ENCODE results near the gene A1CF.

The A1CF gene

DNA sequence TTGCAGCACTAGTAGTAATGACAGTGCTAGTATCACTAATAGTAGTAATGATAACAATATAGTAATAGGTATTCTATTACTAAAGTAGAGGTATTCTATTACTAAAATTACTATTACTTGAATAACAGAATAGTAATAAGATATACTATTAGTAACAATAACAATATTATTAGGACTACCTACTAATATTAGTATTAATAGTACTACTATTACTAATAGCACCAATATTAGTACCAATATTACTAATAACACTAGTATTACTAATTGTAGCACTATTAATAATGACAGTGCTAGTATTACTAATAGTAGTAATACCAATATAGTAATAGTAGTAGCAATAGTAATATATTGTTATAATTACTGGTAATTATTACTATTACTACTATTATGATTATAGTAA lies 24.1 kb downstream of the A1CF start:
- H3K4me1 ChIP-seq (ENCODE audit: insufficient read depth, insufficient read length): no peaks in the 10 kb centered on the region
- H3K9ac ChIP-seq (ENCODE audit: insufficient read length, low read depth): no peak overlapping the region
- no peak overlapping the region for H3K4me3 ChIP-seq (ENCODE audit: insufficient read length, low read depth)
- H3K36me3 ChIP-seq (ENCODE audit: insufficient read depth, insufficient read length, low read length): no peaks in the 10 kb centered on the region
- no peaks in the 10 kb centered on the region for H3K27me3 ChIP-seq (ENCODE audit: insufficient read depth, insufficient read length)
- no peaks in the 10 kb centered on the region for H3K9me3 ChIP-seq (ENCODE audit: insufficient read depth, low read length)
- DNase-seq (ENCODE audit: low read depth, low spot score): no peak
- TF ChIP-seq SUZ12 (IDR thresholded peaks at IDR 0.05; ENCODE audit: extremely low read depth, insufficient read depth, insufficient read length): no peak
- TF ChIP-seq ZNF274 (IDR thresholded peaks at IDR 0.05; ENCODE audit: low read depth, low read length): no peak
- TF ChIP-seq YY1 (IDR thresholded peaks at IDR 0.05; ENCODE audit: insufficient read depth, insufficient read length): no peak

DNA sequence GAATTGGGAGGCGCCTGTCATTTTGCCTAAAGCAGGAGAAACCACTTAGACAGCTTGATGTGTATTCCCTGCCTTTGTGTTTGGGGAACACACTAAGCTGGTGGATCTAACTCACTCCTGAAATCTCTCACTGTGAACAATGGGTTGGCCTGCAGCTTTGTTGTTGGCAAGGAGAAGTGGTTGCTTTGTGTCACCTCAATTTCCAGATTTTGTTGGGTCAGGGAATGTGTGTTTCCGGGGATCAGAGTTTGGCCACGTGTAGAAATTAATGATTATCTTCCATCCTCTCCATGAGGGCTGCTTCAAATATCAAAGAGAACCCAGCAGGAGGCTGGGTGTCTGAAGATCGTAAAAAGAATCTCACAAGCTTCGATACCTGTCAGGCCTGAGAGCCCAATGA lies 27.8 kb downstream of the A1CF start:
- H3K4me3 ChIP-seq (ENCODE audit: insufficient read length, low read depth): no peak overlapping the region
- H3K9me3 ChIP-seq (ENCODE audit: insufficient read depth, low read length): no peaks in the 10 kb centered on the region
- no peaks in the 10 kb centered on the region for H3K4me1 ChIP-seq (ENCODE audit: insufficient read depth, insufficient read length)
- H3K36me3 ChIP-seq (ENCODE audit: insufficient read depth, insufficient read length, low read length): no peaks in the 10 kb centered on the region
- no peak overlapping the region for H3K9ac ChIP-seq (ENCODE audit: insufficient read length, low read depth)
- TF ChIP-seq SUZ12 (IDR thresholded peaks at IDR 0.05; ENCODE audit: extremely low read depth, insufficient read depth, insufficient read length) (no peak), ZNF274 (IDR thresholded peaks at IDR 0.05; ENCODE audit: low read depth, low read length) (no peak), YY1 (IDR thresholded peaks at IDR 0.05; ENCODE audit: insufficient read depth, insufficient read length) (no peak)
- DNase-seq (ENCODE audit: low read depth, low spot score): peak; percentile 5
- no peaks in the 10 kb centered on the region for H3K27me3 ChIP-seq (ENCODE audit: insufficient read depth, insufficient read length)

DNA sequence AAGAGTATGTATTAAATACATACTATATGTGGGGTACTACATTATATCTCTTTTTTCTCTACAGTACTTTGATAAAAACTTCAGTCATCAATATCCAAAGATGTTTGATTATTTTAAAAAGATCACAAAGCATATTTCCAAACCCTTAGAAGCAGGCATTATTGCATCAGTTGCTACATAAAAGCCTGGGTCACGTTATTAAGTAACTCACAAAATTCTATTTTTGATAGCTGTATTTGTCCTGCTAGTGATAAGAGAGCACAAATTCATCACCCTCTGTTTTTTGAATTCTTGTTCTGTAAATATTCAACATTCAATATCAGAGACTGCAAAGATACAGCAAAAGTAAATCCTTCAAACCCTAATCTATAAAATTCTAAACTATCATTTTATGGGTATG lies 30.0 kb downstream of the A1CF start:
- no peaks in the 10 kb centered on the region for H3K36me3 ChIP-seq (ENCODE audit: insufficient read depth, insufficient read length, low read length)
- H3K9me3 ChIP-seq (ENCODE audit: insufficient read depth, low read length): no peaks in the 10 kb centered on the region
- no peak for DNase-seq (ENCODE audit: low read depth, low spot score)
- no peaks in the 10 kb centered on the region for H3K27me3 ChIP-seq (ENCODE audit: insufficient read depth, insufficient read length)
- TF ChIP-seq ZNF274 (IDR thresholded peaks at IDR 0.05; ENCODE audit: low read depth, low read length) (no peak), YY1 (IDR thresholded peaks at IDR 0.05; ENCODE audit: insufficient read depth, insufficient read length) (no peak), SUZ12 (IDR thresholded peaks at IDR 0.05; ENCODE audit: extremely low read depth, insufficient read depth, insufficient read length) (no peak)
- no peaks in the 10 kb centered on the region for H3K4me1 ChIP-seq (ENCODE audit: insufficient read depth, insufficient read length)
- no peak overlapping the region for H3K9ac ChIP-seq (ENCODE audit: insufficient read length, low read depth)
- no peak overlapping the region for H3K4me3 ChIP-seq (ENCODE audit: insufficient read length, low read depth)

DNA sequence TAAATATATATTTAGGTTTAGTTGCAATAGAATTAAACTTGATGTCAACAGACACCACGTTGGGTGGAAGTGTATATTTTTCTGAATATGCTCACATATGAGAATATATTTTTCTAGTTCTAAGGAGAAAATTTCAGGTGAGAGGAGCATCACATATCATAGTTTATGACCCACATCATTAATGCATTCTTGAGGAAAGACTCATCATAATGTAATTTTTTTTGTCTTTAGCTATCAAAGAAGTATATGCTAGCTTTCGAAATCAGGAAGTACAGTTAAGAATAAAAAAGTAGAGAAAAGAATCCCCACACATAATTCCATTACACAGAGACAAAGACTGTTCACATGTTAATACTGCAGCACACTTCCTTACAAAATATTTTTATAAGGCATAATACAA lies 30.4 kb downstream of the A1CF start:
- H3K4me1 ChIP-seq (ENCODE audit: insufficient read depth, insufficient read length): no peaks in the 10 kb centered on the region
- no peaks in the 10 kb centered on the region for H3K27me3 ChIP-seq (ENCODE audit: insufficient read depth, insufficient read length)
- no peaks in the 10 kb centered on the region for H3K9me3 ChIP-seq (ENCODE audit: insufficient read depth, low read length)
- no peak for TF ChIP-seq SUZ12 (IDR thresholded peaks at IDR 0.05; ENCODE audit: extremely low read depth, insufficient read depth, insufficient read length)
- TF ChIP-seq ZNF274 (IDR thresholded peaks at IDR 0.05; ENCODE audit: low read depth, low read length): no peak
- no peak for TF ChIP-seq YY1 (IDR thresholded peaks at IDR 0.05; ENCODE audit: insufficient read depth, insufficient read length)
- H3K36me3 ChIP-seq (ENCODE audit: insufficient read depth, insufficient read length, low read length): no peaks in the 10 kb centered on the region
- no peak overlapping the region for H3K4me3 ChIP-seq (ENCODE audit: insufficient read length, low read depth)
- no peak overlapping the region for H3K9ac ChIP-seq (ENCODE audit: insufficient read length, low read depth)
- DNase-seq (ENCODE audit: low read depth, low spot score): no peak

DNA sequence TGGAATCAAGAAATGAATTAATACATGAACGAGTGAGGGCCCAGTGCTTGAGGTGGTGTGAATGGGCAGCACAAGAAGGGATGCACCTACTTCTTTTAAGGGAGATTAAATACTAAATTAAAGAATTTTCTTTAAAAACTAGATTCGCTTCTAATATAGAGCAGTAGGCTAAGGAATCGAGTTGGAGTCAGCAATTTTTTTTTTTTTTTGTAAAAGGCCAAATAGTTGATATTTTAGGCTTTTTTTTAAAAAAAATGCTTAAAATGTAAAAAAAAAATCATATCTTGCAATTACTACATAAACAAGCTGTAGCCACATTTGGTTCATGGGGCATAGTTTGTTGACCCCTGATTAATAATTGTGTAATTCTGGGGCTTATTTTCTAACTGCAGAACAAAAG lies 31.9 kb downstream of the A1CF start:
- Histone ChIP-seq H3K9me3 (ENCODE audit: insufficient read depth, low read length) (no peaks in the 10 kb centered on the region), H3K9ac (ENCODE audit: insufficient read length, low read depth) (no peak overlapping the region), H3K27me3 (ENCODE audit: insufficient read depth, insufficient read length) (no peaks in the 10 kb centered on the region), H3K4me3 (ENCODE audit: insufficient read length, low read depth) (no peak overlapping the region), H3K4me1 (ENCODE audit: insufficient read depth, insufficient read length) (no peaks in the 10 kb centered on the region), H3K36me3 (ENCODE audit: insufficient read depth, insufficient read length, low read length) (no peaks in the 10 kb centered on the region)
- DNase-seq (ENCODE audit: low read depth, low spot score): no peak
- no peak for TF ChIP-seq ZNF274 (IDR thresholded peaks at IDR 0.05; ENCODE audit: low read depth, low read length)
- no peak for TF ChIP-seq YY1 (IDR thresholded peaks at IDR 0.05; ENCODE audit: insufficient read depth, insufficient read length)
- TF ChIP-seq SUZ12 (IDR thresholded peaks at IDR 0.05; ENCODE audit: extremely low read depth, insufficient read depth, insufficient read length): no peak

DNA sequence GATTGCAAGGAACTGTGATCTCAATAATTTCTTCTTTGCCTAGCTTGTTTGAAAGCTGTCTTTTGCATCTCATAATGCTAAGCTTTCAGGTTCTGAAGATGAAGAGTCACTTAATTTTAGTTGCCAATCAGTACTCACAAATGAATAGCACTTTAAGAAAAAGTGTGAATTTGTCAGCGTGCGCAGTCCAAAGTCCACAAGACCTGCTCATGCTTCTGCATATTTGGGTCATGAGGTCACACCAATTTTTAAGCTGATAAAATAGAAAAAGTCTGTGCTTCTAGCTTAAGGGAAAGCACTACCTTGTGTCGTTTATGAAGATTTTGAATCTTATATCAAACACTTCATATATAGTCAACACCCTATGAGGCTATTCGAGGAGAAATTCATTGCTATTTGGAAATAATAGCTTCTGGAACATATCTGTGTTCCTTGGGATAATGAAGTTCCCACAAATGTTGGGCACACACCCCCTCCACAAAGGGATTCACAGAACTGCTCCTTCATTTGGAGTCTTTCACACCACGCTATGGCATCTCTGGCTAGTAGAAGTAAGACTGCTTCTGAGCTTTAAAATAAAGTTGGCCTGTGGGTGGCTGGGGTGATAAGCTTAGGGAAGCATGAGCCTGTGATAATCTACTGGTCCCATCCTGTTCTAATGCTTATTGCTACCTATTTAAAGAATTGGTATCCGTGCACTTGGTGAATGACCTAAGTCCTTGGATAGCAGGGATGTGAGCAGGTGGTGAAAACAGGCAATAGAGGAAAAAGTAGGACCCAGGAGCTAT lies 33.3 kb downstream of the A1CF start:
- Histone ChIP-seq H3K4me3 (ENCODE audit: insufficient read length, low read depth) (no peak overlapping the region), H3K36me3 (ENCODE audit: insufficient read depth, insufficient read length, low read length) (no peaks in the 10 kb centered on the region), H3K27me3 (ENCODE audit: insufficient read depth, insufficient read length) (no peaks in the 10 kb centered on the region), H3K9ac (ENCODE audit: insufficient read length, low read depth) (no peak overlapping the region), H3K4me1 (ENCODE audit: insufficient read depth, insufficient read length) (no peaks in the 10 kb centered on the region), H3K9me3 (ENCODE audit: insufficient read depth, low read length) (no peaks in the 10 kb centered on the region)
- DNase-seq (ENCODE audit: low read depth, low spot score): no peak
- TF ChIP-seq ZNF274 (IDR thresholded peaks at IDR 0.05; ENCODE audit: low read depth, low read length) (no peak), YY1 (IDR thresholded peaks at IDR 0.05; ENCODE audit: insufficient read depth, insufficient read length) (no peak), SUZ12 (IDR thresholded peaks at IDR 0.05; ENCODE audit: extremely low read depth, insufficient read depth, insufficient read length) (no peak)

DNA sequence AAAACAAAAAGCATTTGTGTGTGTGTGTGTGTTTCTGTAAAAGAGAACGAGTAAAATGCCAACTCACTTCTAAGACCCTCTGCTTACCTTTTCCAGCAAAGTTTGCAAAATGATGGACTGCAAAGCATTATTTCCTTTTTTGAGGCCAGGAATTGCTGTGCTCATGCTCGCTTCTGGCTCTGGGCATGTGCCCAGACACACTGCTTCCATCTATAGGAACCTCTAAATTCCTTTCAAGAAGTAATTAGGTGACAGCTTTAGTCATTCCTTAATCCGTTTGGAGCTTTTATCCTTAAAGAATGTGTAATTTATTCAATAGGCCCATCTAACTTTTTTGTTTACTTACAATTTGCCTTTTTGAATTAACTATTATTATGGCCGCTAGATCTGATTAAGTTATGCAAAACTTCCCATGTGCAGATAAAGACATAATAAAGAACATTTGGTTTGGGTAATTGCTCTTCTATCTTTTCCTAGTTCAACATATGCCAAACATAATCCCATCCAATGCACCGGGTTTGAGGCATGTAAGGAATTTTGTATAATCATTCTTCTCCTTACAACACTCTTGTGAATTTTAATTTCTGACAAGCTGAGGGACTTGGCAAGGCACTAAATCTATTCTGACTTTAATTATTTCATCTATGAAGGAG lies 34.7 kb downstream of the A1CF start:
- H3K4me3 ChIP-seq (ENCODE audit: insufficient read length, low read depth): no peak overlapping the region
- H3K9me3 ChIP-seq (ENCODE audit: insufficient read depth, low read length): no peaks in the 10 kb centered on the region
- H3K4me1 ChIP-seq (ENCODE audit: insufficient read depth, insufficient read length): no peaks in the 10 kb centered on the region
- no peaks in the 10 kb centered on the region for H3K27me3 ChIP-seq (ENCODE audit: insufficient read depth, insufficient read length)
- TF ChIP-seq ZNF274 (IDR thresholded peaks at IDR 0.05; ENCODE audit: low read depth, low read length) (no peak), SUZ12 (IDR thresholded peaks at IDR 0.05; ENCODE audit: extremely low read depth, insufficient read depth, insufficient read length) (no peak), YY1 (IDR thresholded peaks at IDR 0.05; ENCODE audit: insufficient read depth, insufficient read length) (no peak)
- H3K36me3 ChIP-seq (ENCODE audit: insufficient read depth, insufficient read length, low read length): no peaks in the 10 kb centered on the region
- H3K9ac ChIP-seq (ENCODE audit: insufficient read length, low read depth): no peak overlapping the region
- DNase-seq (ENCODE audit: low read depth, low spot score): no peak

Measured in NT2/D1 (cell line).